ENCODE results near the gene MUCL3. TPM values are rescaled to one million over a fixed set of nuclear protein-coding genes. Genes with fewer than 3 reads are reported as not detected.

MUCL3 gene
- total RNA-seq, 1 experiment from 2014 or later: 0.15 TPM

DNA sequence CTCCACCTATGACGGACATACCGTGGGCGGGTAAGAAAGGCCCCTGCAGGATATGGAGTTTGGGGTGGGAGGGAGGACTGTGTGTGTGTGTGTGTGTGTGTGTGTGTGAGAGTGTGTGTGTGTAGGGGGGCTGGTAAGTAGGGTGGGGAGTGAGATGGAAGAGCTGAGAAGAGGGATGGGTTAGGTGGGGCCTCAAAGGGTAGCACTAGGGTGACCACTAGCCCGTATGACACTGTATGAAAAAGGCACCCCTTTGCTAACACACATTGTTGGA, 49.4 kb upstream of the MUCL3 start (continued):
- TF ChIP-seq, protein P1, sequence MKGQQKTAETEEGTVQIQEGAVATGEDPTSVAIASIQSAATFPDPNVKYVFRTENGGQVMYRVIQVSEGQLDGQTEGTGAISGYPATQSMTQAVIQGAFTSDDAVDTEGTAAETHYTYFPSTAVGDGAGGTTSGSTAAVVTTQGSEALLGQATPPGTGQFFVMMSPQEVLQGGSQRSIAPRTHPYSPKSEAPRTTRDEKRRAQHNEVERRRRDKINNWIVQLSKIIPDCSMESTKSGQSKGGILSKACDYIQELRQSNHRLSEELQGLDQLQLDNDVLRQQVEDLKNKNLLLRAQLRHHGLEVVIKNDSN (CRISPR knock-in tag; IDR thresholded peaks at IDR 0.05): no peak

DNA sequence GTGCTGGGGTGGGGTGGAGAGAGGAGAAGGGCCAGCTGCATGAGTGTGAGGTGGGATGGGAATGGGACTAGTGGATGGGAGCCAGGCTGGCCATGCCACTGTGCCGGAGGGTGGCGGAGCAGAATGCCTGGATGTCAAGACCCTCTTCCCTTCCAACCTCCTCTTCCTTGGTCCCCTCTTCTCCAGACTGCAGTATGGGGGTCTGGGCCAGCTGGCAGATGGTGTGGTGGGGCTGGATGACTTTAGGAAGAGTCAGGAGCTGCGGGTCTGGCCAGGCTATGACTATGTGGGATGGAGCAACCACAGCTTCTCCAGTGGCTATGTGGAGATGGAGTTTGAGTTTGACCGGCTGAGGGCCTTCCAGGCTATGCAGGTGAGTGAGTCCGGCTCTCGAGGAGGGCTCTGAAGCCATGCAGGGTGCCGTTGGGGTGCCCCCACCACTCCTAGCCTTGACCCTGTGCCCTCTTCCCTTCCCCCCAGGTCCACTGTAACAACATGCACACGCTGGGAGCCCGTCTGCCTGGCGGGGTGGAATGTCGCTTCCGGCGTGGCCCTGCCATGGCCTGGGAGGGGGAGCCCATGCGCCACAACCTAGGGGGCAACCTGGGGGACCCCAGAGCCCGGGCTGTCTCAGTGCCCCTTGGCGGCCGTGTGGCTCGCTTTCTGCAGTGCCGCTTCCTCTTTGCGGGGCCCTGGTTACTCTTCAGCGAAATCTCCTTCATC, 48.8 kb upstream of the MUCL3 start:
- H3K27me3 Mint-ChIP-seq (ENCODE audit: low read depth): no peaks in the 10 kb centered on the region
- TF ChIP-seq, protein P2, sequence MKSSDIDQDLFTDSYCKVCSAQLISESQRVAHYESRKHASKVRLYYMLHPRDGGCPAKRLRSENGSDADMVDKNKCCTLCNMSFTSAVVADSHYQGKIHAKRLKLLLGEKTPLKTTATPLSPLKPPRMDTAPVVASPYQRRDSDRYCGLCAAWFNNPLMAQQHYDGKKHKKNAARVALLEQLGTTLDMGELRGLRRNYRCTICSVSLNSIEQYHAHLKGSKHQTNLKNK (CRISPR knock-in tag; IDR thresholded peaks at IDR 0.05): no peak
- POLR2A ChIA-PET: no interaction called here
- H3K36me3 Mint-ChIP-seq: peaks cover 62% of the 10 kb centered on the region
- no peaks in the 10 kb centered on the region for H3K9me3 Mint-ChIP-seq
- CTCF ChIA-PET: interaction anchor here (0.5 to 3.1 kb wide), 5 partner anchors 9 to 195 kb away, joined by 3 to 11 read pairs (median 3); no protein-coding TSS in a partner anchor
- H3K4me1 Mint-ChIP-seq: peaks cover 26% of the 10 kb centered on the region
- DNase-seq (ENCODE audit: low spot score) (no peak), ATAC-seq (no peak)
- peak overlapping the region; percentile 54; the same call in 1 of the 2 replicates for H3K27ac Mint-ChIP-seq
- no peak overlapping the region for H3K4me3 Mint-ChIP-seq

DNA sequence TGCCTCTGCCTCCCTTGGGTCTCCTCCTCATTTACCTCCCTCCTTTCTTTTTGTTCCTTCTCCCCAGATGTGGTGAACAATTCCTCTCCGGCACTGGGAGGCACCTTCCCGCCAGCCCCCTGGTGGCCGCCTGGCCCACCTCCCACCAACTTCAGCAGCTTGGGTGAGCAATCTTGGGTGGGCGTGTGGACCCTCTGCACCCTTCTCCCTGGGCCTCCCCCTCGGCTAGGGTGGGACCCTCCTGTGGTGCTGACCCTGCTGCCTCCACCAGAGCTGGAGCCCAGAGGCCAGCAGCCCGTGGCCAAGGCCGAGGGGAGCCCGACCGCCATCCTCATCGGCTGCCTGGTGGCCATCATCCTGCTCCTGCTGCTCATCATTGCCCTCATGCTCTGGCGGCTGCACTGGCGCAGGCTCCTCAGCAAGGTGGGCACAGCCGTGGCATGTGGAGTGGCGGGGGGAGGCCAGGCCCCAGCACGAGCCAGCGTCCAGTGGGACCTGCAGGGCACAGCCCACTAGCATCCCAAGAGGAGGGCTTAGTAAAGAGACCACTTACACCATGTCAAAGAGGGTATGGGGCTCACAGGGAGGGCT, 47.7 kb upstream of the MUCL3 start:
- ChIA-PET CTCF (interaction anchor here (0.6 to 3.1 kb wide), 6 partner anchors 9 to 194 kb away, joined by 3 to 11 read pairs (median 4); no protein-coding TSS in a partner anchor), POLR2A (no interaction called here)
- Mint-ChIP-seq H3K4me3 (no peak overlapping the region), H3K27me3 (ENCODE audit: low read depth) (no peaks in the 10 kb centered on the region), H3K9me3 (no peaks in the 10 kb centered on the region), H3K27ac (no peak overlapping the region), H3K36me3 (peaks cover 67% of the 10 kb centered on the region), H3K4me1 (peaks cover 21% of the 10 kb centered on the region)
- peak; percentile 40 for ATAC-seq
- TF ChIP-seq CBFB (CRISPR knock-in tag; IDR thresholded peaks at IDR 0.05; ENCODE audit: low read depth) (no peak), ZNF416 (CRISPR knock-in tag; IDR thresholded peaks at IDR 0.05) (no peak), TEAD1 (CRISPR knock-in tag; IDR thresholded peaks at IDR 0.05) (no peak), ESRRA (CRISPR knock-in tag; IDR thresholded peaks at IDR 0.05; ENCODE audit: borderline replicate concordance) (0 out of 2 replicates have a peak, but pooled peaks have one; percentile 33), NR2C2 (CRISPR knock-in tag; IDR thresholded peaks at IDR 0.05) (no peak), TCF7 (CRISPR knock-in tag; IDR thresholded peaks at IDR 0.05; ENCODE audit: low read depth) (no peak), ZNF232 (CRISPR knock-in tag; IDR thresholded peaks at IDR 0.05) (no peak), JAZF1 (CRISPR knock-in tag; IDR thresholded peaks at IDR 0.05) (no peak), SMAD3 (CRISPR knock-in tag; IDR thresholded peaks at IDR 0.05; ENCODE audit: borderline replicate concordance) (no peak), GRHL2 (CRISPR knock-in tag; IDR thresholded peaks at IDR 0.05; ENCODE audit: insufficient replicate concordance, severe bottlenecking) (no peak), SOX15 (CRISPR knock-in tag; IDR thresholded peaks at IDR 0.05) (no peak), NR3C1 (CRISPR knock-in tag; conservative IDR thresholded peaks at IDR 0.05; ENCODE audit: low read depth) (no peak)
- TF ChIP-seq, protein P3, sequence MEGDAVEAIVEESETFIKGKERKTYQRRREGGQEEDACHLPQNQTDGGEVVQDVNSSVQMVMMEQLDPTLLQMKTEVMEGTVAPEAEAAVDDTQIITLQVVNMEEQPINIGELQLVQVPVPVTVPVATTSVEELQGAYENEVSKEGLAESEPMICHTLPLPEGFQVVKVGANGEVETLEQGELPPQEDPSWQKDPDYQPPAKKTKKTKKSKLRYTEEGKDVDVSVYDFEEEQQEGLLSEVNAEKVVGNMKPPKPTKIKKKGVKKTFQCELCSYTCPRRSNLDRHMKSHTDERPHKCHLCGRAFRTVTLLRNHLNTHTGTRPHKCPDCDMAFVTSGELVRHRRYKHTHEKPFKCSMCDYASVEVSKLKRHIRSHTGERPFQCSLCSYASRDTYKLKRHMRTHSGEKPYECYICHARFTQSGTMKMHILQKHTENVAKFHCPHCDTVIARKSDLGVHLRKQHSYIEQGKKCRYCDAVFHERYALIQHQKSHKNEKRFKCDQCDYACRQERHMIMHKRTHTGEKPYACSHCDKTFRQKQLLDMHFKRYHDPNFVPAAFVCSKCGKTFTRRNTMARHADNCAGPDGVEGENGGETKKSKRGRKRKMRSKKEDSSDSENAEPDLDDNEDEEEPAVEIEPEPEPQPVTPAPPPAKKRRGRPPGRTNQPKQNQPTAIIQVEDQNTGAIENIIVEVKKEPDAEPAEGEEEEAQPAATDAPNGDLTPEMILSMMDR (IDR thresholded peaks at IDR 0.05): peak; percentile 15; the same call in 1 of the 2 replicates
- TF ChIP-seq, protein P4, sequence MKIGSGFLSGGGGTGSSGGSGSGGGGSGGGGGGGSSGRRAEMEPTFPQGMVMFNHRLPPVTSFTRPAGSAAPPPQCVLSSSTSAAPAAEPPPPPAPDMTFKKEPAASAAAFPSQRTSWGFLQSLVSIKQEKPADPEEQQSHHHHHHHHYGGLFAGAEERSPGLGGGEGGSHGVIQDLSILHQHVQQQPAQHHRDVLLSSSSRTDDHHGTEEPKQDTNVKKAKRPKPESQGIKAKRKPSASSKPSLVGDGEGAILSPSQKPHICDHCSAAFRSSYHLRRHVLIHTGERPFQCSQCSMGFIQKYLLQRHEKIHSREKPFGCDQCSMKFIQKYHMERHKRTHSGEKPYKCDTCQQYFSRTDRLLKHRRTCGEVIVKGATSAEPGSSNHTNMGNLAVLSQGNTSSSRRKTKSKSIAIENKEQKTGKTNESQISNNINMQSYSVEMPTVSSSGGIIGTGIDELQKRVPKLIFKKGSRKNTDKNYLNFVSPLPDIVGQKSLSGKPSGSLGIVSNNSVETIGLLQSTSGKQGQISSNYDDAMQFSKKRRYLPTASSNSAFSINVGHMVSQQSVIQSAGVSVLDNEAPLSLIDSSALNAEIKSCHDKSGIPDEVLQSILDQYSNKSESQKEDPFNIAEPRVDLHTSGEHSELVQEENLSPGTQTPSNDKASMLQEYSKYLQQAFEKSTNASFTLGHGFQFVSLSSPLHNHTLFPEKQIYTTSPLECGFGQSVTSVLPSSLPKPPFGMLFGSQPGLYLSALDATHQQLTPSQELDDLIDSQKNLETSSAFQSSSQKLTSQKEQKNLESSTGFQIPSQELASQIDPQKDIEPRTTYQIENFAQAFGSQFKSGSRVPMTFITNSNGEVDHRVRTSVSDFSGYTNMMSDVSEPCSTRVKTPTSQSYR (CRISPR knock-in tag; IDR thresholded peaks at IDR 0.05): no peak
- TF ChIP-seq, protein P5, sequence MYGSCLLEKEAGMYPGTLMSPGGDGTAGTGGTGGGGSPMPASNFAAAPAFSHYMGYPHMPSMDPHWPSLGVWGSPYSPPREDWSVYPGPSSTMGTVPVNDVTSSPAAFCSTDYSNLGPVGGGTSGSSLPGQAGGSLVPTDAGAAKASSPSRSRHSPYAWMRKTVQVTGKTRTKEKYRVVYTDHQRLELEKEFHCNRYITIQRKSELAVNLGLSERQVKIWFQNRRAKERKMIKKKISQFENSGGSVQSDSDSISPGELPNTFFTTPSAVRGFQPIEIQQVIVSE (CRISPR knock-in tag; IDR thresholded peaks at IDR 0.05; ENCODE audit: borderline replicate concordance): no peak
- no peak for DNase-seq (ENCODE audit: low spot score)
